IPS-NIHi11 (cell line): ENCODE data around the gene ZNF784.
A peak's percentile ranks its signal among the peaks of the same experiment; 100 is the strongest.
"Not testable (repeated sequence)": the region's sequence is repeated elsewhere in the genome, so short reads cannot be mapped to it uniquely, and the experiment has no call there.

Experiments used
- DNase-seq: peaks from one replicate; pipeline ENCODE4 v3.0.0; 2012; ENCODE audit warnings: mixed read lengths, low spot score

The ZNF784 gene

GRCh38 chr19:55583897-55584296 lies 40.5 kb downstream of the ZNF784 start:
- not testable (repeated sequence) for DNase-seq

- DNase-seq = not testable (repeated sequence)
Observed at GRCh38 chr19:55582284-55582683, 42.1 kb downstream of the ZNF784 start.

- DNase-seq = no peak
Observed at GRCh38 chr19:55581823-55582223, 42.5 kb downstream of the ZNF784 start.

- no peak for DNase-seq
Observed at GRCh38 chr19:55581145-55581822, 43.1 kb downstream of the ZNF784 start.

GRCh38 chr19:55580628-55581144 lies 43.7 kb downstream of the ZNF784 start, which contains the start of gene ZNF579:
TSS of gene ZNF579 (minus strand) at chr19:55580848. CDS start at chr19:55579639, 1,209 bp downstream.
- DNase-seq = peak; percentile 86

- DNase-seq = peak; percentile 63
Observed at GRCh38 chr19:55579766-55580621, 44.4 kb downstream of the ZNF784 start.

- peak; percentile 13 for DNase-seq
Observed at GRCh38 chr19:55578761-55579747, 45.3 kb downstream of the ZNF784 start.

- DNase-seq = peak; percentile 7
Observed at GRCh38 chr19:55578031-55578760, 46.2 kb downstream of the ZNF784 start.

GRCh38 chr19:55576746-55577145 lies 47.6 kb downstream of the ZNF784 start:
- DNase-seq = no peak

- not testable (repeated sequence) for DNase-seq
Observed at GRCh38 chr19:55573929-55574328, 50.4 kb downstream of the ZNF784 start.
